HG02840 (cell line): Measurements from ENCODE around the gene NPAS3.

Experiments
- ATAC-seq: cut with Tn5 transposase; IDR thresholded peaks from one replicate; pipeline ENCODE4 v1.9.1; 2021; ENCODE audit warnings: mild to moderate bottlenecking, moderate library complexity, moderate number of reproducible peaks; ENCODE audit not compliant: unreplicated experiment, low FRiP score

NPAS3 gene

DNA sequence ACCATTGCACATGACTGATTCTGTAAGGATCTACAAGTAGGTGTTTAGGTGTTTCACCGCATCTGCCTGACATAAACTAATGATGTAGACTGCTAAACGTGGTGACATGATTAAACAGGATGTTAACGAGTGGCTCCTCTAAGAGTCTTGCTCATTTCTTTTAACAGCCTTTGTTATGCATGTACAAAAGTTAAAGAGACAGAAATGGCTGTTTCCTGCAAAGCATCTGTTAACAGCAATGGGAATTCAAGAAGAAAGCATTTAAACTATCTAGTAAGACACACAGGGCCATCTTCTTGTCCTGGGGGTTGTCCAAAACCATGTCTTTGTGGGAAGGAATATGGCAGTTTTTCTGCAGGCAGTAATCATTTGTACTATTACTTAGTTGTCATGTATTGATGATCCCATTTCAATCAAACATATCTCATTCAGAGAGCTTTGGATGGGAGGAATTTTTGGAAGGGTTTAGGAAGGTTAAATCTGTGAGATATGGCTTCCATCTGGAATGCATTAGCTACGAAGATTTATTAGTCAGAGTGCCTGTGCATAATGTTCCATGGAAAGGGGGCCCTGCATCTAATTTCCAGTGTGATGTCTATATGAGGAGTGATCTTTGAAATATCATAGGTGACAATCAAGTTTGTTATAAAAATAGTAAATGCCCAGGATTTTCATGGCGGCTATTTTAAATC lies 517.1 kb downstream of the NPAS3 start:
- no peak for ATAC-seq

DNA sequence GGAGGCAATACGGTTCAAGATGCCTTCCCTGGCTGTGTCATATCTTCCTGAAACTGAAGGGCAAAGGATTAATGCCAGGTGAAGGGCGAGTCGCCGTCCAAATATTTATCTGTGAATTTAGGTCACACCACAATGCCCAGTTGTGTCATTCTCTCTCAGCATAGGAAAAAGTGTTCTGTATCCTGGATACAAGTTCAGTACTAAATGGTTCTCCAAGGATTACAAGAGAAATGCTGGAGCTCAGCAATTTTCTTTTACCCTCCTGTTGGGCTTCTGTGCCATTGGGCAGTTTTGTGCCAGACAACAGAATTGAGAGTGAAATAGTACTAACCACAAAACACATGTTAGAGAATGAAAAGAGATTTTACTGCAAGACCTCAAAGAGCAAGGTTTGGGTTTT lies 518.3 kb downstream of the NPAS3 start:
- no peak for ATAC-seq

DNA sequence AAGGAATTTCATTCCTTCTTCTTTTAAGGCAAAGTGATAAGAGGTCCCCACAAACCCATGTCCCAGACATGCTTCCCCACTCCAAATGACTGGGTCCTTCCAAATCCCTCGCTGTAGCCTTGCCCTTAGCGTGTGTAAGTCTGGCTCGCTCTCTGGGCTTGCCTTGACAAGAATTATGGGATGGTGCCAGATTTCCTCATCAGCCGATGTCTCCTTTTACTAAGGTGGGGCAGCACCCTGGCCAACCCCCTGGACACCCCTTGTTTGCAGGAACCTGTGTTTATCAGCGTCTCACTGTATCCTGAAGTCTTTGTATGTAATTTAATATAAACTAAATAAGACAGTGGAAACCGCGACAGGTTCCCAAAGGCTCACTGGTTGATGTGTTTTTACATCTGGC lies 518.9 kb downstream of the NPAS3 start:
- ATAC-seq = no peak

DNA sequence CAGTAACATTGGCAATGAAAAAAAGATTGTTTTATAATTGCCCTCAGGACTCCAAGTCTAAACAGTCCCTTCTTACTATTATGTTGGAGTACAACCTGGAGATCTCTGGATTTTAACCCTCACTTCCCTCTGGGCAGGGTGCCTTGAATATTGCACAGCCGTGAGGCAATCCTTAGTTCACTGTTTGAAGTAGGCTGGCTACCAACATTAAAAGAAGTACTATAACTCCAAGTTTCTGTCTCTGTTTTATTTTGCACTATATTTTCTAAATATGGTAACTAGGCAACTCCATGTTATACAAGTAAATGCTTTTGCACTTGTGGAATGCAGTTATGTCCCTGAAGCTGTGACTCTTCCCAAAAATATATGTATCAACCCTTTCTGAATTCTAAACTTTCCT lies 521.5 kb downstream of the NPAS3 start:
- ATAC-seq = no peak

DNA sequence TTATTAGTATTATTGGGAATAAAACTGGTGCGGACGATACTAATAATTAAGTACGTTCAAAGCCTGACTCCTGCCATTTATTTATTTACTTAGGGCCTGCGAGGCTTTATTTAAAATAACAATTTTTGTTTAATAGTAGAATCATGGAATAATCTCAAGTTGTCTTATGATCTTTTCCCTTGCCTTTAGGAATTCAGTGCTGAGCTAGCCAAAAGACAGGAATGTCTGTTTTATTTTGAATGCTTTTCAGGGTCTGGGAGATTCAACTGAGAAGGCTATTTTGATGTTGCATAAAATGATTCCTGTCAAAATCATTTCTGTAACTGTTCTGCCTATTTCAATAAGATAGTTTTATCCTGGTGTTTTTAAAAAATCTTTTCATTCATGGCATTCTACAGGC lies 522.4 kb downstream of the NPAS3 start:
- no peak for ATAC-seq

DNA sequence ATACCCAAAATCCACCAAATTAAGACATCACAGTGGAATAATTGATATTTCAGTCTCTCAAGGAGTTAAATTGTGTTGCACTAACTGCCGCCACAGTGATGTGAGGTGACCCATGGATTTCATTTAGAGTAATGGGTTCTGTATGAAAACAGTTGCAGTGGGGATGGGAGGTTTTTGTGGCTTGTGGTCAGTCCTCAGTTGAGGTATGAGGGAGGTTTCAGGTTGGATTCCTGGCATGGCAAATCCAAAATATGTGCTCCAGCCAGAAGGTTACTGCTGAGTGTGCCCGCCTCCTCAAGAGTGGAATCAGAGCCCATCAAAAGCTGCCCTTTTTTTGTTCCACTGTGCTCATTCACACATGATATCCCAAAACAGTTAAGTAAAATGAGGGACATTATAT lies 525.1 kb downstream of the NPAS3 start:
- ATAC-seq = no peak

DNA sequence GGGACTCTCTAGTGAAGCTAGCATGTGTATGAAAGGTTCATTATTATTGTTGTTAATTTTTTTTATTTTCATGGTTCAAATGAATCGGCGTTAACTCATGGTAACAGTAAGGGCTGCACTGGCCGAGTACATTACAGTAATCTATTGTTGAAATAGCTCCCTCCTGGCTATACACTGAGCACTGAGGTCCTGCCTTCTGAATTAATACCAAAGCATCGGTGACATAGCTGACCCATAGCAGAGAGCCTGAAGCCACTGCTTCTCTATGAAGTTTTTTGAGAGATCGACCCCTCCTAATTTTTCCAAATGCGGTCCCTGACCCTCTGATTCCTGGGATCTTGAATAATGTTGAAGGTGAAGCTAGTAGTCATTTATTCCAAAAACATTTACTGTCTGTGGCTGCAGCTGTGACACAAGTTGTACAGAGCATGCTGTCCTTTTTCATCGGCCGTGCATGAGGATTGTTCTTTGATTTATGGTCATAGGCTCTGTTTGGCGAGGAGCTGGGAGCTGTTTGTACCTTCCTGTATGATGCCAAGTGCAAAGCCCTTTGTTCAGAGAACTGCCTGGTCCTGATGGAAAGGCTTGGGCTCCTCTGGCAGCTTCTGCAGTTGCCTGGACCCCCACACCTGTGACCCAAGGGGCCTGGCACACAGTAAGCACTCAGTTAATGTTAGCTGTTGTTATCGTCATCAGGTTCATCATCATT lies 525.7 kb downstream of the NPAS3 start:
- no peak for ATAC-seq

DNA sequence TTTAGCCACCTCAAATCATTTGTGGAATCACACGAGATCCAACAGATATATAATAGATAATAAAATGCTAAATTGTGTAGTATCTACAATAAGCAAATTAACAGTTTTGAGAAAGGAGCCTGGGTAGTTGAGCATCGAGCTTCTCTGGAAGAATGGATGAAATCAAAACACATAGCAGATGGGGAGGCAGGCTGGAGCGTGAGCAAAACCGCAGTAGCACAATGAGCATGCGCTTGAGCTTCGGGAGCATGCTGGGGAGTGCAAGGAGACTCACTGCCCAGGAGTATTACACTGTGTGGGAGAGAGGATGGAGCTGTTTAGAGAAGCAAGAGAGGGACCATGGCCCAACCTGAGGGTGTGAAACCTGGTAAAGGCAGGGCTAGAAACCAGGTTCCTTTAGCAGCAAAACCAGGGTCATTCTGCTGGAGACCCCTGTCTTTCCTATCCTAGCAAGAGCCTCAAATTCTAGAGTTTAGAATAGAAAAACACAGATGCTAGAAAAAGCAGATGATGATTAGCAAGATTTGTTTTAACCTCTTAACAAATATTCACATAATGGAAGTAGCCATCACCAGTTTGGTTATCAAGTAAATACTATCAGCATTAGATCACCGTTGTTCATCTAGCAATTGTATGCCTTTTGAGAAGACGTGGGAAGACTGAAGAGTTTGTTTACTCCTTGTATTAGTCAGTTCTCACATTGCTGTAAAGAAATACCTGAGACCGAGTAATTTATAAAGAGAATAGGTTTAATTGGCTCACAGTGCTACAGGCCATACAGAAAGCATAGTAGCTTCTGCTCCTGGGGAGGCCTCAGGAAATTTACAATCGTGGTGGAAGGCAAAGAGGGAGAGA lies 527.4 kb downstream of the NPAS3 start:
- no peak for ATAC-seq

DNA sequence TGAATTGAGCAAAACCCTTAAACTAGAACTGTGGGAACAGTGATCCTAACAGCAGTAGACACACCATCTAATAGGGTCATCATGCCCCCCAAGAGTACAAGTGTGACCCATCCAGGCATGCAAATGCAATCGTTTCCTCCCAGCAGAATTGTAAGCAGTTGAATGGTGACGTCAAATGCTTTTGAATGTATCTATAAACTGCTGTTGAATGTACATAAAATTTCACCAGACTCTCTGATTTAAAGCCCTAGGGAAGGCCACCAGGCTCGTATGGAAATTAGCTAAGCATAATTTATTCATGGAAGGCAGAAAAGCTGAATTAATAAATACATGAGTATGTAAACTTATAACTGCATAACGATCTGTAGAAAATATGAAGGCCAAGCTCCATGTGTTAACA lies 529.3 kb downstream of the NPAS3 start:
- no peak for ATAC-seq

DNA sequence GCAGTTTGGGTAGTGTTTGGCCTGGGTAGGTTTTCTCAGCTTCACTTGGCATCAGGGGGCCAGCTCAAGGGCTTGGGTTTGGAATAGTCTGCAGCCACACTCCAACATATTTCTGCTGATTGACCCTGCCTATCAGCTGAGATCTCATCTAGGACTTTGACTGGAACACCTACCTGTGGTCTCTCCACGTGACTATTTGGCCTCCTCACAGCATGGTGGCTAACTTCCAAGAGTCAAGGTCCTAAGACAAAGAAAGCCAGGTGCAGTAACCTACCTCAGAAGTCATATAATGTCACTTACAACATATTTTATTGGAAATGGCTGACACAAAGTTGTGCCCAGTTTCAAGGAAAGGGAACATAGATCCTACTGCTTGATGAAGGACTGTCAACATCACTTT lies 531.2 kb downstream of the NPAS3 start:
- ATAC-seq = no peak

DNA sequence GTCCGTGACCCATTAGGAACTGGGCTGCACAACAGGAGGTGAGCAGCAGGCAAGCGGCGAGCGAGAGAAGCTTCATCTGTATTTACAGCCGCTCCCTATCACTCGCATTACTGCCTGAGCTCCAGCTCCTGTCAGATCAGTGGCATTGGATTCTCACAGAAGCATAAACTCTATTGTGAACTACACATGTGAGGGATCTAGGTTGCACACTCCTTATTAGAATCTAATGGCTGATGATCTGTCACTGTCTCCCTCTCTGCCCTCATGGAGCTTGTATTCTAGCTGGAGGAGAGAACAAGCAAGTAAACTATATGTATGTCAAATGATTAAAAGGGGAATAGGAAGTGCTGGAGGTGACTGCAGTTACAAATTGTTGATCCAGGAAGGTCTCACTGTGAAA lies 533.1 kb downstream of the NPAS3 start:
- ATAC-seq = no peak

DNA sequence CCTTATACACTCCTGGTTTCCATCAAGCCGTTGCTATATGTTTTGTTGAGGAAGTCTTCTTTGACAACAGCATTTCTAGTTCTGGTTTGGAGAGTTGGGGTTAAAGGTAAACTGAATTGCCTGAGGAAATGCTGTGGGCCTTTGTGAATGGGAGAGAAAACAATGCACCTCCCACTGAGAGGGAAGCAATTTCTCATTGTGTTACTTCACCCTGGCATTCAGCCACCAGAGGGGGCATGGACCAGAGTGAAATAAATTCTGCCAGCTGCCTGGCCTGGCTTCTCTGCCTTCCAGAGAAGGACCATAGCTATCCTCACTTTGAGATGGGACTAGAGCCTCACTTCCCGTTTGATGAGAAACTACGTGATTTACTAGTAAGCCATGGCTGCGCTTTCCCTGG lies 536.9 kb downstream of the NPAS3 start:
- no peak for ATAC-seq

DNA sequence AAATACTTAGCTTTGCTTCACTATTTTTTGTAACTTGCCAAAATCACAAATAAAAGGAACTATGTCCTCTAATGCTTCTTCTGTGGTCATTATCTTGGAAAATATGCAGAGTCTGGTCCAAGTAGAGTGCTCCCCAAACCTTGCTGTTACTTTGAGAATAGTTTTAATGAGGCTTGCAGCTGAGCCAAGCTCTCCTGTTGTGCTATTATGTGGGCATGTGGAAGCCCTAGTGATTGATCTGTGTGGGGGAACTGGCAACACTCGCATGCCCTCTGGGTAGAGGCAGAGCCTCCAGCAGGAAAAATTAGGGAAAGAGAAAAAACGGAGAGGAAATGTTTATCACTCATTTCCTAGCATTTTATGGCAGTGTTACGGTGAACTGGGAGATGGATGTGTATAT lies 539.1 kb downstream of the NPAS3 start:
- ATAC-seq = no peak

DNA sequence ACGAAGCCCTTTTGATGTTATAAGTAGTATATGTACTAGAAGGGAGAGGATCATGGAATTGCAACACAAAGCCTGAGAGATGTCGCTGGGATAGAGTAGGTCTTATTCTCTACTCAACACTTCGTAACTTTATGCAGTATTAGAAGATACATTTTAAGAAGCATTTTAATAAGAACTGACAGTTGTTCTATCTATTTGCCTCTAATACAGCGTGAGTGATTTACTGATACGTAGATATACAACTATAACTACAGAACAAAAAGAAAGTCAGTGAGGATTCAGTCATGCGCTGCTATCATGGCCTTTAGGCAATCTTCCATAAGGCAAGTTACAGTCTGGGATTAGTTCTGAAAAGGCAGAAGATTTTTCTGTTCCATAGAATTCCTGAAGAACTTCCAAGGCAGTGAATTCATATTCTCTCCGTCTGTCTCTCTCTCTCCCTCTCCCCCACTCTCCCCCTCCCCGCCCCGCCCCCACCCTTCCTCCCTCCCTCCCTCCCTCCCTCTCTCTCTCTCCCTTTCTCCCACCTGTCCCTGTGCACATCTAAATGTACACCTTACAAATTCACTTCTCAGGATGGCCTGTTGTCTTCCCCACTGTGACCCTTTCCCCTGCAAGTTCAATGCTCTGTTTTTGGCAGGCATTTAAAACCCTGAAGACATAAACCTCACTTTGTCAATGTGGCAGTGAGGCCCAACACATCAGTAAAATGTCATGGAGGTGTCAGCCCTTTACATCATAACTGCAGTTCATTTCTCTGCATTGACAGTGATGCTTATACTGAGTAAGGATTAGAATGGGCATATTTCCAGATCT lies 541.6 kb downstream of the NPAS3 start:
- no peak for ATAC-seq

DNA sequence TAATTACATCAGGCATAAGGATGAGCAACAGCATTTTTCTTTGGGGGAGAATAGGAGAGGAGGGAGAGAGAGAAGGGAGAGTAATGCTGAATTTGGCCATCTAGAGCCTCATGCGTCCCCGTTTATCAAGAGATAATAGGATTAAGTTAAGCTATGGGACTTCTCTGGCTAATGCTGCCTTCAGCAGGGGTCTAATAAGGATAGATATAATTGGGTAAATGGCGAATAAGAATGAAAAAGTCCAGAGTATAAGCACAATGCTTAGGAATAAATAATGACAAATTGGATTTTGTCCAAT lies 542.2 kb downstream of the NPAS3 start:
- no peak for ATAC-seq

DNA sequence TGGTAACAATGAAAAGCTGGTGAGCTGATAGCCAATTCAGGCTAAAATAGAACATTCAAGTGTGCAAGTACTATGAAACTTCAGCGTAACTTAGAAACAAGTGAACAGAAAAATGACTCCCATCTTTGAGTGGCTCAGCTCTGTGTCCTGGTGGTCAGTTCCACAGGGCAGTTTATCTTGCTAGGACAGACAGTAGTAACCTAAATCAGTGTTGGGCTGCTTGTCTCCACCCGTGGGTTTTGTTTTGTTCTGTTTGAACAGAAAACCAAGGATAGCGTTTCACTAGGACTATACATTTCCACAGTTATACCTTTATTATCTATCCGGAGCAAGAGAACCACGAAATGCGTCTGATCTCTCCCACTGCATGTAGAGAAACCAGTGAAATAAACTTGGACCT lies 544.4 kb downstream of the NPAS3 start:
- no peak for ATAC-seq

DNA sequence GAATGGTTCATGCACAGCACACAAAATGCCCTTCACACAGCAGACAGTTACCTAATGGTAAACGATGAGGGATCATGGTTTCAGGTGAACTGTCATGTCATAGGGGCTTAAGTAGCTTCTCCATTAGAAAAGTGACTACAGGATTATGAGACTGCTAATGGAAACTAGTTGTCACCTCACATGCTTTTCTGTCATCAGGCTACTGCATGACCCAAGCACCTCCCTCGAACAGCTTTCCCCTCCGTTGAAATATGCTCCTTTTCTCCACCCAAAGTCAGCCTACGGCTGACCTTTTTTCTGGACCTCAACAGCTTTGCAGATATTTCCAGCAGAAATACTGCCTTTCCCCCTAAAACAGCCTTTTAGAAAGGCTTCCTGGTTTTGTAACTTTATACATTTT lies 544.9 kb downstream of the NPAS3 start:
- no peak for ATAC-seq

DNA sequence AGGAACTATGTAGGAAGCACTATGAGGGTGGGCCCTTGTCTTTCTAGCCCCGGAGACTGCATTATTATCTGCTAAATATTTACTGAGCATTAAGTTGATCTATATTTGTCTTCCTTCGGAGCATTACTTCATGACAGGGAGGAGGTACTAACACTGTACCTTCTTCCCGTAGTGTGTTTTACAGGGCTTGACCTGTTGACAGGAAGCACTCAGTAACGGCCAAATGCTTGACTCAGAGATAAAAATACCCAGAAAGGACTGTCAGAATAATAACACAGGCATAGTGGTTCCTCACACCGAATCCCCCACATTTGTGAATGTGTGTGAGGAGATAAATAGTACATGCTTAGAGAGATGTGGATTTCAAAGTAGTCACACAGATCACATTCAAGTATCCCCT lies 545.6 kb downstream of the NPAS3 start:
- ATAC-seq = no peak

DNA sequence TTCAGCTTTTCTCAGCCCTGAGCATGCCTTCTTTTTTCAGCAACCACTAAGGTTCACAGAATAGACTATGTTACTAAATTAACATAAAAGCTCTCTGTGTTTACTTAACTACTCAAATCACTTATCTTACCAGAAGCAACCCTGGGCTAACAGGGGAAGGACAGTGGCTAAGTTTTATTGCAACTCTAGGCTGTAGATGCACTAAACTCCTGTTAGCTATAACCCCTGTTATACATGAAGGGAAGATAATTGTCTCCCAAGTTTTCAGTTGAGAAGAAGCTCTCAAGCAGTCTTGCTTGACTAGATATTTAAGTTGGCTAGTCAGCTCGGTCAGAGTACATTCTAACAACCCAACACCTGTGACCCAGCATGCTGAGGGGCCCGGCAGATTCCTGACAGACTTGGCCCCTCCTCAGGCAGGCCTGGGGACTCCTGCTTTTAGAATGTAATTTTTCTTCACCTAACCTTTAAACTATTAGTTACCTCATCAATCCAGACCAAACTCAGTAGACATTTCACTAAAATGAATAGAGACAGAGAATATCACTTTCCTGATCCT lies 547.7 kb downstream of the NPAS3 start:
- no peak for ATAC-seq

DNA sequence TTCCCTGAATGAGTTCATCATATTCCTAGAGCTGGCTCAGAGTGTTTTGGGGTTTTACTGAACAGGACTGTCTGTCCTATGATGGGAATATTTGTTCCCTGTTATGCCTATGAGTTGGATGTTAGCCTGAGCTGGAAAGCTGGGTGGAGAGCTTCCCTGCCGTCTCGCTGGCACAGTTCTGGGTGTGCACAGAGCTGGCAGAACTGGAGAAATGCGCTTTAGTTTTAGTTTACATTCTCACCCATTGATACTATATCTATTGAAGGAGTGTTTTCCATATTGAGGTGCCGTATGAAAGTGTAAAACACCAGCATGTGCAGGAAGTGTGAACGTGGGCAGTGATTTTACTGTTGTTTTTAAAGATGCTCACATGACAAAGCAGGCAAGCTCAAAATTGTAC lies 549.9 kb downstream of the NPAS3 start:
- no peak for ATAC-seq

DNA sequence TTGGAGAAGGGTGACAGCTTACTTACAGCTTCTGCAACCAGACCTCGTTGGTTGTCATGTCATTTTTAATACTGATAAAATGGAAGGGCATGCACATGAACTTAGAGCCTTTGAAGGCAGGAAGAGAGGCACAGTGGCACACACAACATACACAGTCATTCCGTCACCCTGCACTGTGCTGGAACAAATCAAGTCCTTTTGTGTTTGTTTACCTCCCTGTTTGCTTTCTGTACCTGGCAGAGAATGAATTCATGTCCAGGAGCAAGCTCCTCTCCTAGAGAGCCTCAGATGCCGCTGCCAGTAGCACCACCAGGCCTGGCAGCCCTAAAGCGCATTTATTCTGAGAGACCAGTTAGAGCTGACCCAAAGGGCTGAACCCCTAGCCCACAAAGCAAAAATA lies 551.9 kb downstream of the NPAS3 start:
- ATAC-seq = no peak
